ENCODE results near the gene SLC25A22. TPM values are rescaled to one million over a fixed set of nuclear protein-coding genes. Genes with fewer than 3 reads are reported as not detected.

The SLC25A22 gene
- total and polyA plus RNA-seq, 9 of the 15 experiments (the other 6 are each of a cell fraction or from before 2014, with no cell fraction given) = 0.41 to 55.4 (median 11.4) TPM

DNA sequence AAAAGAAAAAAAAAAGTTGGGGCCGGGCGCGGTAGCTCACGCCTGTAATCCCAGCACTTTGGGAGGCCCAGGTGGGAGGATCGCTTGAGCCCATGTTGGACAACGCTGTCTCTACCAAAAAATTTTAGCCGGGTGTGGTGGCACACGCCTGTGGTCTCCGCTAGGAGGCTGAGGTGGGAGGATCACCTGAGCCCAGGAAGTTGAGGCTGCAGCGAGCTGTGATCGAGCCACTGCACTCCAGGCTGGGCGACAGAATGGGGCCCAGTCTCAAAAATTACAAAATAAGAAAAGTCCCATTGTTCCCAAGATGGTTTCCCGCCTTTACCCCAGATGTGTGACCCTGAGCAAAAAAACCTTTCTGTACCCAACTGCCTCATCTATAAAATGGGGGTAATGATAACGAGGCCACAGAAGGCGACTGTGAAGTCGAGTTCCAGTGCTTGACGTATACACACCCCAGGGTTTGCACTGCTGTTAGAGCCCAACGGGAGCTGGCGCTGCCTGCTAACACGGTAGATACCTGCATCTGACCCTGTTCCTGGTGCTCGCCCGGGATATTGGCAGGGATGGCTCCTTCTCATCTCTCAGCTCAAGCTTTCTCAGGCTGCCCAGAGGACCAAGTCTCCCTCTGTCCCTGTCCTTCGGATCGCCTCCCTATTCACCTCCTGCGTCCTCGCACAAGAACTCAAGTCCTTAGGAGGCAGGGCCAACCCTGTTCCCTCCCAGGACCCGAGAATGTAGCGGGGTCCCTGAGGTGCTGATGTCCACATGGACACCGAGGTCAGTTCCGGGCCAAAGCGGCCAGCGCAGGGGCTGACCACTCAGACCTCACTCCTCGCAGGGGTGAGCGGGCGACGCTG, 10.6 kb upstream of the SLC25A22 start (continued):
- TF ChIP-seq, protein P1, sequence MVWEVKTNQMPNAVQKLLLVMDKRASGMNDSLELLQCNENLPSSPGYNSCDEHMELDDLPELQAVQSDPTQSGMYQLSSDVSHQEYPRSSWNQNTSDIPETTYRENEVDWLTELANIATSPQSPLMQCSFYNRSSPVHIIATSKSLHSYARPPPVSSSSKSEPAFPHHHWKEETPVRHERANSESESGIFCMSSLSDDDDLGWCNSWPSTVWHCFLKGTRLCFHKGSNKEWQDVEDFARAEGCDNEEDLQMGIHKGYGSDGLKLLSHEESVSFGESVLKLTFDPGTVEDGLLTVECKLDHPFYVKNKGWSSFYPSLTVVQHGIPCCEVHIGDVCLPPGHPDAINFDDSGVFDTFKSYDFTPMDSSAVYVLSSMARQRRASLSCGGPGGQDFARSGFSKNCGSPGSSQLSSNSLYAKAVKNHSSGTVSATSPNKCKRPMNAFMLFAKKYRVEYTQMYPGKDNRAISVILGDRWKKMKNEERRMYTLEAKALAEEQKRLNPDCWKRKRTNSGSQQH (CRISPR knock-in tag; IDR thresholded peaks at IDR 0.05) = no peak
- TF ChIP-seq CBX1 (IDR thresholded peaks at IDR 0.05; ENCODE audit: low read depth) (peak; percentile 13; the same call in 1 of the 2 replicates), ZFPM2 (CRISPR knock-in tag; IDR thresholded peaks at IDR 0.05) (0 out of 2 replicates have a peak, but pooled peaks have one; percentile 9), SIN3A (IDR thresholded peaks at IDR 0.05; ENCODE audit: borderline replicate concordance in 2 of 2, control insufficient read depth in 1 of 2, low read depth in 2 of 2, low read length in 2 of 2) (0 out of 4 replicates have a peak, but pooled peaks of 1 of the 2 experiments have one; percentile 42), RBM34 (IDR thresholded peaks at IDR 0.05; ENCODE audit: borderline replicate concordance, insufficient read depth, low read length) (no peak), PYGO2 (tag; IDR thresholded peaks at IDR 0.05) (no peak), HDAC2 (IDR thresholded peaks at IDR 0.05) (no peak), NFIC (IDR thresholded peaks at IDR 0.05) (no peak), FOXJ2 (tag; IDR thresholded peaks at IDR 0.05) (no peak), ELF1 (tag; IDR thresholded peaks at IDR 0.05) (no peak), ZNF12 (CRISPR knock-in tag; IDR thresholded peaks at IDR 0.05) (no peak), KDM1A (IDR thresholded peaks at IDR 0.05) (no peak), RAD21 (CRISPR knock-in tag; conservative IDR thresholded peaks at IDR 0.05 in 1 of 2, IDR thresholded peaks at IDR 0.05 in 1 of 2) (0 out of 4 replicates have a peak, but pooled peaks of 1 of the 2 experiments have one; percentile 9), ZSCAN29 (IDR thresholded peaks at IDR 0.05) (no peak)
- TF ChIP-seq, protein P2, sequence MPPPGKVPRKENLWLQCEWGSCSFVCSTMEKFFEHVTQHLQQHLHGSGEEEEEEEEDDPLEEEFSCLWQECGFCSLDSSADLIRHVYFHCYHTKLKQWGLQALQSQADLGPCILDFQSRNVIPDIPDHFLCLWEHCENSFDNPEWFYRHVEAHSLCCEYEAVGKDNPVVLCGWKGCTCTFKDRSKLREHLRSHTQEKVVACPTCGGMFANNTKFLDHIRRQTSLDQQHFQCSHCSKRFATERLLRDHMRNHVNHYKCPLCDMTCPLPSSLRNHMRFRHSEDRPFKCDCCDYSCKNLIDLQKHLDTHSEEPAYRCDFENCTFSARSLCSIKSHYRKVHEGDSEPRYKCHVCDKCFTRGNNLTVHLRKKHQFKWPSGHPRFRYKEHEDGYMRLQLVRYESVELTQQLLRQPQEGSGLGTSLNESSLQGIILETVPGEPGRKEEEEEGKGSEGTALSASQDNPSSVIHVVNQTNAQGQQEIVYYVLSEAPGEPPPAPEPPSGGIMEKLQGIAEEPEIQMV (tag; conservative IDR thresholded peaks at IDR 0.05; ENCODE audit: low read depth) = no peak
- TF ChIP-seq, protein P3, sequence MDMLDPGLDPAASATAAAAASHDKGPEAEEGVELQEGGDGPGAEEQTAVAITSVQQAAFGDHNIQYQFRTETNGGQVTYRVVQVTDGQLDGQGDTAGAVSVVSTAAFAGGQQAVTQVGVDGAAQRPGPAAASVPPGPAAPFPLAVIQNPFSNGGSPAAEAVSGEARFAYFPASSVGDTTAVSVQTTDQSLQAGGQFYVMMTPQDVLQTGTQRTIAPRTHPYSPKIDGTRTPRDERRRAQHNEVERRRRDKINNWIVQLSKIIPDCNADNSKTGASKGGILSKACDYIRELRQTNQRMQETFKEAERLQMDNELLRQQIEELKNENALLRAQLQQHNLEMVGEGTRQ (CRISPR knock-in tag; IDR thresholded peaks at IDR 0.05) = no peak
- TF ChIP-seq, protein P4, sequence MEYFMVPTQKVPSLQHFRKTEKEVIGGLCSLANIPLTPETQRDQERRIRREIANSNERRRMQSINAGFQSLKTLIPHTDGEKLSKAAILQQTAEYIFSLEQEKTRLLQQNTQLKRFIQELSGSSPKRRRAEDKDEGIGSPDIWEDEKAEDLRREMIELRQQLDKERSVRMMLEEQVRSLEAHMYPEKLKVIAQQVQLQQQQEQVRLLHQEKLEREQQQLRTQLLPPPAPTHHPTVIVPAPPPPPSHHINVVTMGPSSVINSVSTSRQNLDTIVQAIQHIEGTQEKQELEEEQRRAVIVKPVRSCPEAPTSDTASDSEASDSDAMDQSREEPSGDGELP (CRISPR knock-in tag; IDR thresholded peaks at IDR 0.05; ENCODE audit: borderline replicate concordance) = no peak
- TF ChIP-seq, protein P5, sequence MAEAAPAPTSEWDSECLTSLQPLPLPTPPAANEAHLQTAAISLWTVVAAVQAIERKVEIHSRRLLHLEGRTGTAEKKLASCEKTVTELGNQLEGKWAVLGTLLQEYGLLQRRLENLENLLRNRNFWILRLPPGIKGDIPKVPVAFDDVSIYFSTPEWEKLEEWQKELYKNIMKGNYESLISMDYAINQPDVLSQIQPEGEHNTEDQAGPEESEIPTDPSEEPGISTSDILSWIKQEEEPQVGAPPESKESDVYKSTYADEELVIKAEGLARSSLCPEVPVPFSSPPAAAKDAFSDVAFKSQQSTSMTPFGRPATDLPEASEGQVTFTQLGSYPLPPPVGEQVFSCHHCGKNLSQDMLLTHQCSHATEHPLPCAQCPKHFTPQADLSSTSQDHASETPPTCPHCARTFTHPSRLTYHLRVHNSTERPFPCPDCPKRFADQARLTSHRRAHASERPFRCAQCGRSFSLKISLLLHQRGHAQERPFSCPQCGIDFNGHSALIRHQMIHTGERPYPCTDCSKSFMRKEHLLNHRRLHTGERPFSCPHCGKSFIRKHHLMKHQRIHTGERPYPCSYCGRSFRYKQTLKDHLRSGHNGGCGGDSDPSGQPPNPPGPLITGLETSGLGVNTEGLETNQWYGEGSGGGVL (CRISPR knock-in tag; IDR thresholded peaks at IDR 0.05) = no peak
- TF ChIP-seq, protein P6, sequence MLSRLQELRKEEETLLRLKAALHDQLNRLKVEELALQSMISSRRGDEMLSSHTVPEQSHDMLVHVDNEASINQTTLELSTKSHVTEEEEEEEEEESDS (CRISPR knock-in tag; IDR thresholded peaks at IDR 0.05) = no peak
- TF ChIP-seq, protein P7, sequence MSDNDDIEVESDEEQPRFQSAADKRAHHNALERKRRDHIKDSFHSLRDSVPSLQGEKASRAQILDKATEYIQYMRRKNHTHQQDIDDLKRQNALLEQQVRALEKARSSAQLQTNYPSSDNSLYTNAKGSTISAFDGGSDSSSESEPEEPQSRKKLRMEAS (CRISPR knock-in tag; IDR thresholded peaks at IDR 0.05) = no peak

All from K562 (cell line).